Loucy (cell line): ENCODE measurements around the gene JAK3.

Source experiments
- H2AFZ ChIP-seq: fragments of 200-600 bp; sonication (generic); 2 replicates; pipeline ENCODE4 v1.6.0; 2016; ENCODE audit warnings: antibody characterized with exemption, mild to moderate bottlenecking, low read length, moderate library complexity
- H3F3A ChIP-seq: fragments of 200-600 bp; 2 replicates; pipeline ENCODE4 v1.6.0; 2016; ENCODE audit warnings: antibody characterized with exemption, low read depth, mild to moderate bottlenecking
- H3K27me3 ChIP-seq: fragments of 200-600 bp; sonication (generic); 2 replicates; pipeline ENCODE4 v1.6.1; 2014; ENCODE audit warnings: low read length, mild to moderate bottlenecking; ENCODE audit not compliant: insufficient read depth, poor library complexity, severe bottlenecking
- H3K36me3 ChIP-seq: fragments of 200-600 bp; sonication (generic); 2 replicates; pipeline ENCODE4 v1.6.1; 2016; ENCODE audit warnings: low read length; ENCODE audit not compliant: insufficient read depth
- H3K4me1 ChIP-seq: fragments of 200-600 bp; sonication (generic); 2 replicates; pipeline ENCODE4 v1.5.1; 2014; ENCODE audit warnings: low read length, mild to moderate bottlenecking; ENCODE audit not compliant: insufficient read depth, poor library complexity, severe bottlenecking
- H3K4me2 ChIP-seq: fragments of 200-600 bp; sonication (generic); 2 replicates; pipeline ENCODE4 v1.6.0; 2014; ENCODE audit warnings: antibody characterized with exemption, low read length, low read depth, mild to moderate bottlenecking; ENCODE audit not compliant: poor library complexity, severe bottlenecking
- H3K4me3 ChIP-seq: fragments of 200-600 bp; sonication (generic); 2 replicates; pipeline ENCODE4 v1.5.1; 2014; ENCODE audit warnings: low read length, mild to moderate bottlenecking, mixed read lengths; ENCODE audit not compliant: poor library complexity, severe bottlenecking
- H3K79me2 ChIP-seq: fragments of 200-600 bp; sonication (generic); 2 replicates; pipeline ENCODE4 v1.6.1; 2014; ENCODE audit warnings: low read length; ENCODE audit not compliant: insufficient read depth
- H3K9ac ChIP-seq: fragments of 200-600 bp; sonication (generic); 2 replicates; pipeline ENCODE4 v1.6.0; 2014; ENCODE audit warnings: mild to moderate bottlenecking, low read depth, low read length, moderate library complexity; ENCODE audit not compliant: poor library complexity, severe bottlenecking
- H3K9me2 ChIP-seq: fragments of 200-600 bp; sonication (generic); replicated peaks from 2 replicates; pipeline ENCODE4 v1.6.1; 2016; ENCODE audit warnings: low read depth, low read length, mixed read lengths
- H3K9me3 ChIP-seq: fragments of 200-600 bp; sonication (generic); 2 replicates; pipeline ENCODE4 v1.6.1; 2014; ENCODE audit warnings: mild to moderate bottlenecking, antibody characterized with exemption, low read length, low read depth; ENCODE audit not compliant: insufficient read depth
- H4K20me1 ChIP-seq: fragments of 200-600 bp; sonication (generic); 2 replicates; pipeline ENCODE4 v1.6.0; 2014; ENCODE audit warnings: antibody characterized with exemption, low read length, mild to moderate bottlenecking; ENCODE audit not compliant: insufficient read depth, poor library complexity, severe bottlenecking
- CTCF ChIP-seq: fragments of 200-600 bp; sonication (generic); conservative IDR thresholded peaks from 2 replicates; pipeline ENCODE4 v1.5.1; 2014; ENCODE audit warnings: mild to moderate bottlenecking, antibody characterized with exemption, low read length
- EZH2phosphoT487 ChIP-seq: fragments of 200-600 bp; IDR thresholded peaks from 2 replicates; pipeline ENCODE4 v1.6.1; 2018; ENCODE audit warnings: antibody characterized with exemption, mild to moderate bottlenecking, moderate library complexity, borderline replicate concordance

Gene JAK3

GRCh38 chr19:17835182-17836006 lies 12.4 kb downstream of the JAK3 start:
- H3F3A ChIP-seq: no peaks in the 10 kb centered on the region
- TF ChIP-seq CTCF (no peak), EZH2phosphoT487 (no peak)

DNA sequence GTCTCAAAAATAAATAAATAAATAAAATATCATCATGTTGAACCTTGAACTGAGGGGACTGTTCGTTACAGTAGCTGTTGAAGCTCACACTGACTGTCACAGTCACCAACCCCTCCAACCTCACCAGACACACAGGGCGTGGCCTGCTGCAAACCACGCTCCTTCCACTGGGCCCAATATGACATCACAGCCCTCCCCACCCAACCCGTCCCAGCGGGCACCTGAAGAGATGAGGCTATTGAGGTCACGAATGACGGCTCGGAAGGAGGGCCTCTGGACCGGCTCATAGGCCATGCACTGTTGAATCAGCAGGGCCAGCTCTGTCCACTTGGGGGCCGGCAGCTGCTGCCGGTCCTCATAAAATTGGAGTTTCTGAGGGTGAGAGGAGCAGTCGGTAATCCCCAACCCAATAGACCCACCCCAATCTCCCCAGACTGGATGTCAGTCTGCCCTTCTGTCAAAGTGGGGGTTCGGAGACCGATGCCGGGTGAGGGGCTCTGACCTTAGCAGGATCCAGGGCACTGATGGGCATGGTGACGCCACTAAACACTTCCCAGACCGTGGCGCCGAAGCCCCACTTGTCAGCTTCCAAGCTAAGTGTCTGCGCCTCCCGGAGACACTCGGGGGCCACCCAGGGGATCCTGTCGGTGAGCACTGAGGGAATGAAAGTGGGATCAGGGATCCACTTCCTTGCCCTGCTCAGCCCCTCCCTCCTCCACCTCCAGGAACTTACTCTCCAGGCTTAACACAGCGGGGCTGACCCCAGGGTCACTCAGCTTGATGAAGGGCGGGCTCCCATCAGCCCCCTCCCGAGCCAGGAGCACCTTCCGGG lies 13.2 kb downstream of the JAK3 start:
- Histone ChIP-seq H3K9me2 (no peaks in the 10 kb centered on the region), H3K79me2 (no peaks in the 10 kb centered on the region), H4K20me1 (no peaks in the 10 kb centered on the region), H3K4me1 (peaks cover 3% of the 10 kb centered on the region), H3K4me2 (no peak overlapping the region), H3F3A (no peaks in the 10 kb centered on the region), H3K4me3 (no peak overlapping the region), H3K36me3 (peaks cover 28% of the 10 kb centered on the region; the same call in 1 of the 2 replicates), H2AFZ (no peak overlapping the region), H3K9ac (no peak overlapping the region), H3K9me3 (no peaks in the 10 kb centered on the region), H3K27me3 (no peaks in the 10 kb centered on the region)
- TF ChIP-seq CTCF (peak; percentile 34), EZH2phosphoT487 (no peak)

More at GRCh38 chr19:17835182-17836006, 12.4 kb downstream of the JAK3 start:
- Histone ChIP-seq H3K36me3 (peaks cover 29% of the 10 kb centered on the region; the same call in 1 of the 2 replicates), H4K20me1 (no peaks in the 10 kb centered on the region), H3K9me3 (no peaks in the 10 kb centered on the region), H2AFZ (no peak overlapping the region), H3K4me2 (no peak overlapping the region), H3K79me2 (no peaks in the 10 kb centered on the region), H3K4me1 (peaks cover 3% of the 10 kb centered on the region), H3K27me3 (no peaks in the 10 kb centered on the region), H3K4me3 (no peak overlapping the region), H3K9ac (no peak overlapping the region), H3K9me2 (no peaks in the 10 kb centered on the region)

GRCh38 chr19:17832443-17833208 lies 15.2 kb downstream of the JAK3 start:
- Histone ChIP-seq H3K4me1 (peaks cover 3% of the 10 kb centered on the region), H3F3A (no peaks in the 10 kb centered on the region), H3K79me2 (no peaks in the 10 kb centered on the region), H3K9me3 (no peaks in the 10 kb centered on the region), H3K4me3 (no peak overlapping the region), H3K9ac (no peak overlapping the region), H3K27me3 (no peaks in the 10 kb centered on the region), H2AFZ (no peak overlapping the region), H3K9me2 (no peaks in the 10 kb centered on the region), H4K20me1 (no peaks in the 10 kb centered on the region), H3K36me3 (peaks cover 21% of the 10 kb centered on the region; the same call in 1 of the 2 replicates), H3K4me2 (no peak overlapping the region)
- no peak for TF ChIP-seq EZH2phosphoT487
- TF ChIP-seq CTCF: no peak
